Small intestine (tissue), 7 donors: Measurements from ENCODE around the gene KRT76. TPM values are rescaled to one million over a fixed set of nuclear protein-coding genes. Genes with fewer than 3 reads are reported as not detected.
A peak's percentile ranks its signal among the peaks of the same experiment; 100 is the strongest.

Experiments used
- DNase-seq, 2 donors: peaks; one replicate each; pipeline versions ENCODE4 v3.0.0 to v3.0.0-alpha.2; 2013
- FAIRE-seq: peaks from 2 replicates; lab custom pipeline; 2012; peaks lifted over from hg19 to GRCh38; lab: Jason Lieb, UNC
- H3K27ac ChIP-seq, 3 donors: one replicate each; pipeline ENCODE4 v1.5.1; 2013; ENCODE audit warnings: low read length in 2 of 3, mild to moderate bottlenecking in 2 of 3, control low read depth in 1 of 3, inconsistent platforms in 1 of 3, low read depth in 1 of 3, moderate library complexity in 1 of 3
- H3K27me3 ChIP-seq, 3 donors: one replicate each; pipeline ENCODE4 v1.6.1; 2013; ENCODE audit warnings: low read length in 3 of 3, inconsistent platforms in 1 of 3; ENCODE audit not compliant: control insufficient read depth in 3 of 3, insufficient read depth in 3 of 3
- H3K36me3 ChIP-seq, 3 donors: one replicate each; pipeline ENCODE4 v1.6.1; 2013; ENCODE audit warnings: low read length in 3 of 3, inconsistent platforms in 1 of 3, low read depth in 1 of 3, mild to moderate bottlenecking in 1 of 3, moderate library complexity in 1 of 3; ENCODE audit not compliant: control insufficient read depth in 3 of 3, insufficient read depth in 2 of 3
- H3K4me1 ChIP-seq, 3 donors: one replicate each; pipeline ENCODE4 v1.6.1; 2013; ENCODE audit warnings: low read length in 2 of 3, inconsistent platforms in 1 of 3, low read depth in 1 of 3, mild to moderate bottlenecking in 1 of 3, moderate library complexity in 1 of 3; ENCODE audit not compliant: control insufficient read depth in 3 of 3, insufficient read depth in 2 of 3
- H3K4me3 ChIP-seq, 3 donors: one replicate each; pipeline ENCODE4 v1.5.1; 2013; ENCODE audit warnings: low read length in 3 of 3, control low read depth in 1 of 3, inconsistent platforms in 1 of 3, low read depth in 1 of 3, mild to moderate bottlenecking in 1 of 3, moderate library complexity in 1 of 3
- H3K9me3 ChIP-seq, 2 donors: one replicate each; pipeline ENCODE4 v1.6.1; 2013; ENCODE audit warnings: low read depth in 1 of 2, low read length in 1 of 2; ENCODE audit not compliant: control insufficient read depth in 2 of 2, insufficient read depth in 1 of 2
- WGBS, 3 donors: extraction: QIAGEN DNeasy Blood & Tissue Kit; methylation state at CpG; one replicate each; pipeline ENCODE4 v1.1.7; 2013; 5-methylcytosine and 5-hydroxymethylcytosine counted together
- polyA plus RNA-seq, 4 donors: library from polyadenylated mRNA; stranded (reverse) in 3 of 4; unstranded in 1 of 4; fragments of 200-250 nt in 3 of 4; fragments of 120-200 nt in 1 of 4; gene quantifications; one replicate each; pipeline versions ENCODE4 v1.2.1 to v1.2.3, GENCODE V29; 2013
- donor health status: healthy with polysubstance abuse.
- donor health status: control.
- donor health status: control.
- donor health status: Bipolar disorder and iron deficiency.
- donor health status: healthy.

KRT76 gene
- polyA plus RNA-seq, 4 donors = not detected

DNA sequence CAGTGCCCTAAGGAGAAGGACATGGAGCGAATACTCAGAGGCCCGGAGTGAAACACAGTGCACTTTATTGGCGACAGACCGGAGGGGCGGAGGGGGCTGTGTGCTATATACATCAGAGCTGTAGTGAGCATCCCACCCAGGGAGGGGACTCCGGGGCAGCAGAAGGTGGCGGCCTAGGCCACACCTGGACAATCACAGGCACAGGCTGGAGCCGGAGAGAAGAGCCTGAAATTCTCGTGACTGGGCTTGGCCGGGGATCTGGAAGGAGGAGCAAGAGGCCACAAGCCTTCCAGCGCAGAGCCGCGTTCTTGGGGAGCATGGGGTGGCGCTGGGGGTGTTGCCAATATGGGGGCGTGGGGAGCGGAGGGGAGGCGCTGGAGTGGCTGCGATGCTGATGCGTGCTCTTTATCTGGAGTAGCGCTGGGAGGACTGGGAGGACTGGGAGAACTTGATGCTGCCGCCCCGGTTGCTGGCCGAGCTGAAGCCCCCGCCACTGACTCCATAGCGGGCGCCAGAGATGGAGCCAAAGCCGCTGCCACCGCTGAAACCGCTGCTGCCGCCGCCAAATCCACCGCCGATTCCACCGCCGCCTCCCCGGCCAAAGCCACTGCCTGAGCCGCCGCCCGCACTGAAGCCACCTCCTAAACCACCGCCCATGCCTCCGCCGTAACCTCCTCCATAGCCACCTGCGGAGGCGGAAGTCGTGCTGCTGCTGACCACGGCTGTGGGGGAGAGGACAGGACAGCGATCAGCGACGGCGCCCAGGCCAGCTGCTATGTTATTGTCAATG, 12.7 kb upstream of the KRT76 start:
- FAIRE-seq (no peak), DNase-seq (peak; percentile 31 to 46)
- Histone ChIP-seq H3K27me3 (peaks cover 0 to 40% (median 7%) of the 10 kb centered on the region in 3 donors), H3K36me3 (no peaks in the 10 kb centered on the region), H3K4me1 (peaks cover 0 to 7% (median 3%) of the 10 kb centered on the region in 3 donors), H3K27ac (no peak overlapping the region), H3K4me3 (no peak overlapping the region), H3K9me3 (no peaks in the 10 kb centered on the region)
- WGBS, 3 donors = 19 to 25% (median 22%) methylated on average over 41 to 50 of the region's 50 CpGs

DNA sequence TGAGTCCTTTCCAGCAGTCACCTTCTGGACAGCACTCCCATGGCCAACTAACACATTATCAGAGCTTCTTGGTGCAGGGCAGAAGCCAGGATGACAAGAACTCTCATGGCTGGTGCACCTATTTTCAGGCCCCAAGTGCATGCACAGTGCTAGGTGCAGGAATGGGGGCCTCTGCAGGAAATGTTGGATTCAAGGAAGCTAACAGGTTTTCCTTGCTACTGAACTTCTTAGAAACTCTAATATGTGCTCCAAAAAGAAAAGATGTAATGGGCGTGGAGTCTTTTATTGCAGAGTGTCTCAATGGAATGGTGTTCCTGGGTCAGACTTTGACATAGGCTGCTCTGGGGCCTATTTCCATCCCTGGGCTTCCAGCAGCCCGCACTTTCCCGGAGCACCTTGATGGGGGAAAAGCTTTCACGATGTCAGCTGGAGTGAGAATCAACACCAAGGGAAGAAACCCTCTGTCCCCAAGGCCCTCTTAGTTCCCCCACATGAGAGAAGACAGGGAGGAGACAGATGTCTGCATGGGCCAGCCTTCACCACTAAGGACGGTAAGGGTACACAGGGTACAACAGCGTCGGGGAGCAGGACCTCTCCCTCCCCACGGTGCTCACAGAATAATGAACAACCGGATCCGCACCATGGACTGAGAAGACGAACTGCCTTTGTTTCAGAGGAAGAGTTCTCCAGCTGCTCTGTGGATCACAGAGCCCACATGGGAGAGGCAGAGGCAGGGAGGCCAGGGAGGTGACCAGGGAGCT, 11.9 kb upstream of the KRT76 start:
- 91 to 95% (median 94%) methylated on average over 11 of the region's 11 CpGs for WGBS, 3 donors
- H3K4me1 ChIP-seq = peaks cover 0 to 7% (median 3%) of the 10 kb centered on the region in 3 donors
- no peak overlapping the region for H3K27ac ChIP-seq
- DNase-seq (no peak), FAIRE-seq (no peak)
- no peak overlapping the region for H3K4me3 ChIP-seq
- no peaks in the 10 kb centered on the region for H3K9me3 ChIP-seq
- H3K36me3 ChIP-seq = no peaks in the 10 kb centered on the region
- peaks cover 0 to 38% (median 7%) of the 10 kb centered on the region in 3 donors for H3K27me3 ChIP-seq

DNA sequence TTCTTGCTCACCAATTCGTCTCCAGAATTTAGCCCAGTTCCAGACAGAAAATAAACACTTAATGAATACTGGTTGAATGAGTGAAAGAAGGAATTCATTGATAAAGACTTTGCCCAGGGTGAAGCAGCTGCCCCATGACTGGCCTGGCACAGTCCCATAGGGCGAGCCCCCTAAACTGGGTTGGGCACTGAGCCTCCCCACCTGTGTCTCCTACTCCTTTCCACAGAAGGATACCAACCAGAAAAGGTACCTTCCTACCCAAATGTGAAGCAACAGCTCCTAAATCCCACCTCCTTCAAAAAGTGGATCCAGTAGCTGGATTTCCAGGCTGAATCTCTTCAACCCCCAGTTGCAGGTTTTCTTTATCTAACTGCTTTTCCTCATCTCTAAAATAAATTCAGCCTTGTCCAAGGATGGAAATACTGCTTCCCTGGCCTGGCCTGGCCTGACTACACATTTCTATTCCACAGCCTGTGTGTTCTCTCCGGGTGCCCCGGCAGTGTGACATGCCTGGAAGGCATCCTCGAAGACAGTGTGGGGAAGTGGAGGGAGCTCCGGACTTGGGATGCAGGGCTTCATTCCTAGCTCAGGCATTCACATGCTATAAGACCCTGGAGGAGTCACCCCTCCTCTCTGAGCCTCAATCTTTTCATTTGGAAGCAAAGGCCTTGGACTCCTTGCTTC, 11.2 kb upstream of the KRT76 start:
- no peak for FAIRE-seq
- Histone ChIP-seq H3K36me3 (no peaks in the 10 kb centered on the region), H3K27ac (no peak overlapping the region), H3K27me3 (peaks cover 0 to 36% (median 7%) of the 10 kb centered on the region in 3 donors), H3K4me3 (no peak overlapping the region), H3K9me3 (no peaks in the 10 kb centered on the region), H3K4me1 (peaks cover 0 to 7% (median 3%) of the 10 kb centered on the region in 3 donors)
- 62 to 71% (median 62%) methylated on average over 6 of the region's 6 CpGs for WGBS, 3 donors
- peak in 1 of 2 donors; percentile 8 for DNase-seq

DNA sequence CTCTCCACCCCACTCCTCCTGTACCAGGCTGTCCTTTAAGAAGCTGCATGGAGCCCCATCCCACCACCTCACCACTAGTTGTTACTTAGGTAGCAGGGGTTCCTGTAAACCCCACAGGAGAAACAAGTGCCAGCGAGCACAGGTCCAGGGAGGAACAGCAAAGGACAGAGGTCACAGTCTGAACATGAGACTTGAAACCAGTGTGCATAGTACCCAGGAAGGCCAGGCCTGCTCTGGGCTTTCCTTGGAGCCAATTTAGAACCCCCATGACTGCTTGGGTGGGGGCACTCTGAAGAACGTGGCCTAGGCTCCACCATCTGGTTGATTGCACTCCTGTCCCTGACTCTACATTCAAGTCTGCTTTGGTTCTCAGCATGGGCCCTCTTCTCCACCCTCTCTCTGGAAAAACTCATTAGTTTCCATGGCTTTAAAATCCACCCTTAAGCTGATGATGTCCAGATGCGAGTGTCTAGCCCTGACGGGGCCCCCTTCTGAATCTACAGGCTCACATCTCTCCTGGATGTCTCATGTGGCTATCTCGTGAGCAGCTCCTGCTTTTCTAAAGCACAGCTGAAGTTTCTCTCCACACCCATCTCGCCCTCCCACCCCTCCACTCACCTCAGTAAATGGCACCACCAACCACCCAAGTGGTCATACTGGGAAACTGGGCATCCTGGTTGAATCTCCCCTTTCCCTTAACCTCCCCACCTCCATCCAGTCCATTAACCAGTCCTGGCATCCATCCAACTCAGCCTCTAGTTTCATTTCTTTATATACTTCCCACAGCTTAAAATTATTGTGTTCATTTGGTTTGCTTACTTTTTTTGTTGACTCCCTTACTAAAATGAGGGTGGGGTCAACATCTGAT, 10.4 kb upstream of the KRT76 start:
- H3K27ac ChIP-seq = no peak overlapping the region
- WGBS, 3 donors = 57 to 75% (median 63%) methylated on average over 6 of the region's 6 CpGs
- DNase-seq = peak in 1 of 2 donors; percentile 25
- peaks cover 0 to 37% (median 7%) of the 10 kb centered on the region in 3 donors for H3K27me3 ChIP-seq
- no peak overlapping the region for H3K4me3 ChIP-seq
- no peaks in the 10 kb centered on the region for H3K9me3 ChIP-seq
- H3K4me1 ChIP-seq = peaks cover 0 to 7% (median 3%) of the 10 kb centered on the region in 3 donors
- H3K36me3 ChIP-seq = no peaks in the 10 kb centered on the region
- FAIRE-seq = no peak

DNA sequence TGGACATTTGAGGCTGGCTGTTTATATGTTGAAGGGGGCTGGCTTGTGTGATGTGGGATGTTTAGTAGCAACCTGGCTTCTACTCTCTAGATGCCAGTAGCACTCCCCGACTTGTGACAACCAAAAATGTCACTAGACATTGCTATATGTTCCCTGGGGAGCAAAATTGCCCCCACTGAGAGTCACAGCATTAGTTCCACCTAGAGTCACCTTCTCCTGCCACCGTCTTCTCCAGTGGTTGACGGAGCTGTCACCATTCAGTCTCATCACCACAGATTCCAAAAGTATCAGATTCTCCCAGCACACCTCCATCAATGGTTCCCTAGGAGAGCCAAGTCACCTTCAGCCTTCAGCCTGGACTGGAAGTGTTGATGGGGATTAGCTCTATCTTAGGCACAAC, 7.8 kb upstream of the KRT76 start:
- H3K27me3 ChIP-seq = peaks cover 0 to 14% (median 0%) of the 10 kb centered on the region in 3 donors
- peaks cover 0 to 2% (median 2%) of the 10 kb centered on the region in 3 donors for H3K4me1 ChIP-seq
- H3K36me3 ChIP-seq = no peaks in the 10 kb centered on the region
- no peaks in the 10 kb centered on the region for H3K9me3 ChIP-seq
- DNase-seq = no peak
- H3K4me3 ChIP-seq = no peak overlapping the region
- H3K27ac ChIP-seq = no peak overlapping the region
- no peak for FAIRE-seq
- 78 to 79% (median 79%) methylated on average over 3 of the region's 3 CpGs for WGBS, 3 donors

DNA sequence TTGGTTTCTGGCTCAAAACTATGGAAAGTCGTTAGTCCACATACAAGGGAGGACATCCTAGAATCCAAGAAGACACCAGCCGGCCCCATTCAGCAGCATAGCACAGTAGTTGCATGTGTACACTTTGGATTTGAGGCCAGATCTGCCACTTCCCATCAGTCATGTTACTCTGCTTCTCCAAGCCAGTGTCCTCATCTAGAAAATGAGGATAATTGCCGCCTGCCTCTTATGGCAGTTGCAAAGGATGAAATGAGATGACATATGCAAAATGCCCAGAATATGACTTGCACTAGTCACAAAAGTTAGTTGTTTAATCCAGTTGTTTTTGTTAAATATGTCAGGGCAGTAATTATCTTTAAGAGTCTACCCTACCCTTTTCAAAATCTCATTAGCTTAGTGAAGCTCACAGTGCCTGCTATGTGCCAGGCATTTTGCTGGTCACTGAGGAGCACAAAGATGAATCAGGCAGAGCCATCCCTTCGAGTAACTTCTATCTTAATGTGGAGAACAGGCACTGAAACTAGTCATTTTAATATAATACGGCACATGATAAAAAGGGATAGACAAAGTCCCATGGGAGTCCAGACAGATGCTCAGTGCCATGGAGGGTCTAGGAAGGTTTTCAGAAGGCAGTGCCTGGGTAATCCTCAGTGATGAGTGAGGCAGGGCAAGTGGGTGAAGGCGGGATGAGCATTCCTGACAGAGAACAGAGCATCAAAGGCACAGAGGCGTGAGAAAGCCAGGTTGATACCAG, 6.6 kb upstream of the KRT76 start:
- no peak for DNase-seq
- no peaks in the 10 kb centered on the region for H3K36me3 ChIP-seq
- WGBS, 3 donors = 78 to 83% (median 82%) methylated on average over 7 of the region's 7 CpGs
- H3K27ac ChIP-seq = no peak overlapping the region
- no peaks in the 10 kb centered on the region for H3K4me1 ChIP-seq
- no peak for FAIRE-seq
- H3K4me3 ChIP-seq = no peak overlapping the region
- H3K27me3 ChIP-seq = peaks cover 0 to 10% (median 0%) of the 10 kb centered on the region in 3 donors
- no peaks in the 10 kb centered on the region for H3K9me3 ChIP-seq

DNA sequence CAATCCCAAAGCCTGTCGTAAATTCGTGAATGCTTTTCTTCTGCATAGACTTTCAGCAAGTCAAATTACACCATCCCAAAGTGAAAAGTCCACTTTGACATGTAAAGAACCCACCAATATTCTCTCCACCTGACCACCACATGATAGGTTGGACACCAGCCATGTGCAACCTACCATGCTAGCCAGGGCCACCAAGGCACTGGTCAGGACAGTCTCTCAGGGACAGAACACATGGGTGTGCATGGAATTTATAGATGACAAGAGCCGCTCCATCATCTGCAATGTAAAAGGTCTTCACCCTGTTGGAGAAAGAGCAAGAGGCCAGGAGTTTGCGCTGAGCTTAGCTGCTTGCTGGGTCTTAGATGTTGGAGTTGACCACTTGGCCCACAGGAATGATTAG, 5.4 kb upstream of the KRT76 start:
- 89 to 91% (median 91%) methylated on average over 4 of the region's 4 CpGs for WGBS, 3 donors
- Histone ChIP-seq H3K4me1 (no peaks in the 10 kb centered on the region), H3K36me3 (no peaks in the 10 kb centered on the region), H3K27ac (no peak overlapping the region), H3K27me3 (peaks cover 0 to 8% (median 0%) of the 10 kb centered on the region in 3 donors), H3K9me3 (no peaks in the 10 kb centered on the region), H3K4me3 (no peak overlapping the region)
- FAIRE-seq (no peak), DNase-seq (no peak)
